Heart right ventricle (tissue), 16 donors: ENCODE results near the gene ZMIZ2. TPM values are rescaled to one million over a fixed set of nuclear protein-coding genes. Genes with fewer than 3 reads are reported as not detected.
A peak's percentile ranks its signal among the peaks of the same experiment; 100 is the strongest.

Experiments
- ATAC-seq, 8 donors: fragments of 200-7000 bp; cut with Tn5 transposase; one replicate each; pipeline ENCODE4 v1.9.1; 2020; ENCODE audit warnings: mild to moderate bottlenecking in 8 of 8, moderate library complexity in 8 of 8, moderate number of reproducible peaks in 1 of 8
- DNase-seq, 2 donors: peaks; one replicate each; pipeline ENCODE4 v3.0.0-alpha.2; 2020
- H3K27ac ChIP-seq, 10 donors: fragments of 200-600 bp; sonication (generic) in 2 of 10; one replicate each; pipeline versions ENCODE4 v1.5.0 to v1.8.0; 2020 to 2022; ENCODE audit warnings: mild to moderate bottlenecking in 3 of 10
- H3K27me3 ChIP-seq, 7 donors: fragments of 200-600 bp; one replicate each; pipeline ENCODE4 v1.8.0; 2021 to 2022; ENCODE audit warnings: mild to moderate bottlenecking in 2 of 7
- H3K36me3 ChIP-seq, 9 donors: fragments of 200-600 bp; sonication (generic) in 1 of 9; one replicate each; pipeline versions ENCODE4 v1.5.0 to v1.8.0; 2020 to 2022; ENCODE audit warnings: mild to moderate bottlenecking in 2 of 9
- H3K4me1 ChIP-seq, 9 donors: fragments of 200-600 bp; sonication (generic) in 1 of 9; one replicate each; pipeline versions ENCODE4 v1.5.0 to v1.8.0; 2020 to 2022; ENCODE audit warnings: mild to moderate bottlenecking in 4 of 9
- H3K4me3 ChIP-seq, 10 donors: fragments of 200-600 bp; sonication (generic) in 2 of 10; one replicate each; pipeline versions ENCODE4 v1.5.0 to v1.8.0; 2020 to 2022; ENCODE audit warnings: mild to moderate bottlenecking in 7 of 10, moderate library complexity in 2 of 10
- H3K9me3 ChIP-seq, 11 donors: fragments of 200-600 bp in 10 of 11; sonication (generic) in 2 of 11; one replicate each; pipeline versions ENCODE4 v1.5.0 to v1.8.0; 2013 to 2022; ENCODE audit warnings: mild to moderate bottlenecking in 2 of 11, control low read depth in 1 of 11, moderate library complexity in 1 of 11
- WGBS, 2 donors: extraction: QIAGEN DNeasy Blood & Tissue Kit; methylation state at CpG; one replicate each; pipeline ENCODE4 v1.1.7; 2013; ENCODE audit warnings: inconsistent platforms in 1 of 2; 5-methylcytosine and 5-hydroxymethylcytosine counted together
- intact Hi-C, 10 donors: fragments of 100-400 bp; cut with DNase I; formaldehyde crosslinking; loops; one replicate each; pipeline versions ENCODE4 v1.11.1 to v1.14.2; 2022
- polyA plus RNA-seq, 2 donors: library from polyadenylated mRNA; stranded (reverse); fragments of 200-250 nt; gene quantifications; one replicate each; pipeline ENCODE4 v1.2.3, GENCODE V29; 2013
- total RNA-seq, 10 donors: library from RNA; stranded (reverse); fragmentation: NEBNext Ultra II Directional in 3 of 10; extraction: Animal tissue kit (Norgen Biotek cat#: 25700) in 3 of 10; gene quantifications; one replicate each; pipeline versions ENCODE4 v1.2.1 to v1.2.4, GENCODE V29; 2021 to 2023
- TF ChIP-seq, protein P1 (sequence below), 9 donors: fragments of 200-600 bp; sonication (generic) in 2 of 9; IDR thresholded peaks; one replicate each; pipeline versions ENCODE4 v1.5.0 to v1.8.0; 2021 to 2022; ENCODE audit warnings: antibody characterized with exemption in 9 of 9, mild to moderate bottlenecking in 5 of 9, moderate library complexity in 1 of 9
- donor health status: Arrhythmogenic right ventricular cardiomyopathy.
- donor health status: ischemic (EF 13 %, LVEDD 7.1; RV severe dilation, severe dysfunction).
- donor health status: healthy with polysubstance abuse.
- donor health status: DM: no; HTN: yes; CAD: no.
- donor health status: DM: no; HTN: no; CAD: no.
- donor health status: ischemic (EF 25% LVEDD 6.9; RV normal size, moderate dysfunction).
- donor health status: ischemic (EF 25% LVEDD 5.7; RV mildly dilated, moderate dysfunction).
- donor health status: healthy.
- donor health status: DM: yes; HTN: yes; CAD: no.
- donor health status: Ischemic cardiomyopathy.
- donor health status: ischemic (EF 35%, LVEDD 5.7; RV mildly dilated, moderate dysfunction).
- donor health status: nonischemic (EF 11% LVEDD 7.7; RV severe dilation, severe dysfunction).
- donor health status: DM: yes; HTN: yes; CAD: no.
- donor health status: PGD.
- donor health status: ischemic (EF 29% LVEDD 5.4; RV normal size, mild dysfunction).
- donor health status: nonischemic (EF 23%, LVEDD 6.1; RV moderate dilation, normal function).

ZMIZ2 gene
- total and polyA plus RNA-seq, 12 donors = 26.3 to 87.3 (median 47.9) TPM

DNA sequence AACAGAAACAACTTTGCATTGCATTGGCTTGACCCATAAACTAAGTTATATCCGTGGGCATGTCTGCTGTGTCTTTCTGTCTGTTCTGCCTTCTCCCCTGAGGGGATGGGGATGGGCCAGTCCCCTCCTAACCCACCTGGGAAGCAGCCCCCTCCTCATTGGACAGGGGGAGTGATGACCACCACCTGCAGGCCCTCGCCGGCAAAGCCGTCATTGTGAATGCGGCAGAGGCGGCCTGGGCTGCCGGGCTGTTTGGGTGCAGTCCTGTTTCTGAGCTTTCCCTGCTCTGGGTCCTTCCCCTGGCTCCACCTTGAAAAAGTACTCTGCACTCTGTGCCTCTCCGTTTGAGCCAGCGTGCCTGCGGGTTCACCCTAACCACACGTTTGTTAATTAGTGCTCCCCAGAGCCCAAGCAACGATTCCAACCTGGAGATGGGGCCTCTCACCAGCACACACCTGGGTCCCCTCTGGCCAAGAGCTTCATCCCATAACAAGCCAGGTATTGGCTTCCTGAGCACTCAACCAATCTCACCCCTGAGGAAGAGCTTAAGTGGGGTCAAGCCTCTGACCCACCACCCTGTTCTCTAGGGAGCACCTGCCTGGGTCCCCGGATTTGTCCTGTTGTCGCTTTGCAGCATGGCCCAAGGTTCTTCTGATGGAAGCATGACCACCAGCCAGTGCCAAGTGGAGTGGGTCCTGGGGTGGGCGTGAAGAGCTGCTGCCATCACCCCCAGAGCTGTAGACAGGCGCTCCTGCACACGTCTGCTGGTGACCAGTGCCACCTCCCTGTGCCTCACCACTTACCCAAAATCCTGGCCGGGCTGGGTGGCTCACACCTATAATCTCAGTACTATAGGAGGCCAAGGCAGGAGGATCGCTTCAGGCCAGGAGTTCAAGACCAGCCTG, 39.4 kb upstream of the ZMIZ2 start:
- ATAC-seq (no peak), DNase-seq (no peak)
- H3K27ac ChIP-seq = no peak overlapping the region
- H3K4me1 ChIP-seq = peaks cover 0 to 24% (median 7%) of the 10 kb centered on the region in 9 donors
- TF ChIP-seq, protein P1, sequence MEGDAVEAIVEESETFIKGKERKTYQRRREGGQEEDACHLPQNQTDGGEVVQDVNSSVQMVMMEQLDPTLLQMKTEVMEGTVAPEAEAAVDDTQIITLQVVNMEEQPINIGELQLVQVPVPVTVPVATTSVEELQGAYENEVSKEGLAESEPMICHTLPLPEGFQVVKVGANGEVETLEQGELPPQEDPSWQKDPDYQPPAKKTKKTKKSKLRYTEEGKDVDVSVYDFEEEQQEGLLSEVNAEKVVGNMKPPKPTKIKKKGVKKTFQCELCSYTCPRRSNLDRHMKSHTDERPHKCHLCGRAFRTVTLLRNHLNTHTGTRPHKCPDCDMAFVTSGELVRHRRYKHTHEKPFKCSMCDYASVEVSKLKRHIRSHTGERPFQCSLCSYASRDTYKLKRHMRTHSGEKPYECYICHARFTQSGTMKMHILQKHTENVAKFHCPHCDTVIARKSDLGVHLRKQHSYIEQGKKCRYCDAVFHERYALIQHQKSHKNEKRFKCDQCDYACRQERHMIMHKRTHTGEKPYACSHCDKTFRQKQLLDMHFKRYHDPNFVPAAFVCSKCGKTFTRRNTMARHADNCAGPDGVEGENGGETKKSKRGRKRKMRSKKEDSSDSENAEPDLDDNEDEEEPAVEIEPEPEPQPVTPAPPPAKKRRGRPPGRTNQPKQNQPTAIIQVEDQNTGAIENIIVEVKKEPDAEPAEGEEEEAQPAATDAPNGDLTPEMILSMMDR (IDR thresholded peaks at IDR 0.05) = no peak
- H3K27me3 ChIP-seq = no peaks in the 10 kb centered on the region
- intact Hi-C loops = no loop called here
- peaks cover 0 to 55% (median 28%) of the 10 kb centered on the region in 9 donors for H3K36me3 ChIP-seq
- WGBS, 2 donors = 84 to 89% methylated on average over 19 of the region's 19 CpGs
- no peak overlapping the region for H3K4me3 ChIP-seq
- no peaks in the 10 kb centered on the region for H3K9me3 ChIP-seq

DNA sequence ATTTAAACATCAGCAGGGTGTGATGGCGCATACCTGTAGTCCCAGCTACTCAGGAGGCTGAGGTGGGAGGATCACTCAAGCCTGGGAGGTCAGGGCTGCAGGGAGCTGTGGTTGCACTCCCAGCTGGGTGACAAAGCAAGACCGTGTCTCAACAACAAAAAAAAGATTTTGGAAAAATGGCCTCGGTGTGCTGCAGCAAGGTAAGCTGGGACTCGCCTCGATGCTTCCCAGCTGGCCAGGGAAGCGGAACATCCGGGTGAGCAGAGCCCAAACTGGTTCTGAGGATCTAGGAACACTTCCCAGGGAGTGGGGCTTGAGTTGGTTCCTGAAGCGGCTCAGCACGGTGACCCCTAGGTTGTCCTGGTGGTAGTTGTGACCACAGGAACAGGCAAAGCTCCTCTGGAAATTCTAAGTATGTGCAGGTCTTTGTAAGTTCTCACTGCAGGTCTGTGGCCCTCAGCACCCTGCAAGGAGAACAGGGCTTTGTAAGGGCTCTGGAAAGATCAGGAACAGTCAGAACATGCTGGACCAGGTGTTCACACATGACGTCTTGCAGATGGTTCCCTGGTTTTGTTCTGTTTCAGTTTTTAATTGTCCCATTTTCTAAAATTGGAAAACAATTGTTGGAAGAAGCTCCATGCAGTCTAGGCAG, 38.6 kb upstream of the ZMIZ2 start:
- no peaks in the 10 kb centered on the region for H3K9me3 ChIP-seq
- H3K27ac ChIP-seq = no peak overlapping the region
- peaks cover 0 to 27% (median 7%) of the 10 kb centered on the region in 9 donors for H3K4me1 ChIP-seq
- 89 to 90% methylated on average over 10 of the region's 10 CpGs for WGBS, 2 donors
- intact Hi-C loops = no loop called here
- TF ChIP-seq, protein P1 (IDR thresholded peaks at IDR 0.05) = no peak
- no peaks in the 10 kb centered on the region for H3K27me3 ChIP-seq
- H3K4me3 ChIP-seq = no peak overlapping the region
- DNase-seq (no peak), ATAC-seq (no peak)
- H3K36me3 ChIP-seq = peaks cover 0 to 50% (median 23%) of the 10 kb centered on the region in 9 donors

DNA sequence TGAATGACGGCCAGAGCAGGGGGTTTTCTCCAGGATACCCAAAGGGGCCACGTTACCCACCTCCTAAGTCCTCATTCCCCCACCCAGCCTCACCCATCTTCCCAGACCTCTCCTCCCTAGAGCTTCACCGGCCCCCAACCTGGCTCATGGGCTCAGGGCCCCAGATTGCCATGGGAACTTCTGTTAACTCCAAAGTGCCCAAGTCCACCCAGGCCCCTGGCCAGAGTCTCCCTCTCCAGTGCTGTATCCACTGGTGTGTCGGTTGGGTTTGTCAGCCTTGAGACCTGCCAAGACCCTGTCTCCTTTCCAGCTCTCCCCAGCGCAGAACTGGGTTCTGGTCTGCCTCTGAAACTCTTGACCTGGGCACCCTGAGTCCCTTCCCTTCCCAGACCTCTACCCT, 37.1 kb upstream of the ZMIZ2 start:
- DNase-seq (no peak), ATAC-seq (peak in 1 of 8 donors; percentile 18)
- Histone ChIP-seq H3K27ac (peak overlapping the region in 5 of 10 donors; percentile 22 to 44 (median 25)), H3K4me1 (peaks cover 0 to 27% (median 7%) of the 10 kb centered on the region in 9 donors), H3K9me3 (no peaks in the 10 kb centered on the region), H3K4me3 (no peak overlapping the region), H3K36me3 (peaks cover 0 to 37% (median 18%) of the 10 kb centered on the region in 9 donors), H3K27me3 (no peaks in the 10 kb centered on the region)
- TF ChIP-seq, protein P1 (IDR thresholded peaks at IDR 0.05) = no peak
- intact Hi-C loops = no loop called here
- WGBS, 2 donors = 64 to 66% methylated on average over 5 of the region's 5 CpGs

DNA sequence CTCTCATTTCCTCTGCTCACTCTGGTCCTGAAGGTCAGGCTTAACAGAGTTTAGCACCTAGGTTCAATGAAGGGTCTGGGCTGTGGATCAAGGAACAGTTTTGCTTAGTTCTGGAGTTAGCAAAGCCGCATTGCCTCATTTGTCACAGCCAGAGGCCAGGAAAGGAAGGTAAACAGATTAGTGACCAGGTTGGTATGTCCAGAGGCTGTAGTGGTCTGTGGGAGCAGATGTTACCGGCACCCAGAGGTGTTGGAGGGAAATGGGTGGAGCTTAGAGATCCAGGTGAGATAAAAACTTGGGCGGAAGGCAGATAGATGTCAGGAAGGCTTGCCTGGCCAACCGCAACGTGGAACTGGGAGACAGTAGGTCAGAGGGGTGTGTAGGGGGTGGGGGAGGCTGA, 36.6 kb upstream of the ZMIZ2 start:
- intact Hi-C loops = no loop called here
- ATAC-seq = peak in 1 of 8 donors; percentile 14
- peaks cover 0 to 26% (median 7%) of the 10 kb centered on the region in 9 donors for H3K4me1 ChIP-seq
- peaks cover 0 to 33% (median 18%) of the 10 kb centered on the region in 9 donors for H3K36me3 ChIP-seq
- no peak for DNase-seq
- H3K27me3 ChIP-seq = no peaks in the 10 kb centered on the region
- TF ChIP-seq, protein P1 (IDR thresholded peaks at IDR 0.05) = no peak
- peak overlapping the region in 6 of 10 donors; percentile 22 to 44 (median 24) for H3K27ac ChIP-seq
- 43 to 45% methylated on average over 5 of the region's 5 CpGs for WGBS, 2 donors
- H3K4me3 ChIP-seq = no peak overlapping the region
- H3K9me3 ChIP-seq = no peaks in the 10 kb centered on the region
